Neural cell (in vitro differentiated cells): ENCODE measurements around the gene BRF1. TPM values are rescaled to one million over a fixed set of nuclear protein-coding genes. Genes with fewer than 3 reads are reported as not detected.

Experiments used
- H2AFZ ChIP-seq: fragments of 200-600, 300-800 bp; sonication (generic), shearing (Covaris generic); 2 replicates; pipeline ENCODE4 v1.6.0; 2014; ENCODE audit warnings: low read depth, mild to moderate bottlenecking, antibody characterized with exemption, low read length, moderate library complexity
- H3F3A ChIP-seq: fragments of 200-600 bp; shearing (Covaris generic); 2 replicates; pipeline ENCODE4 v1.6.1; 2016; ENCODE audit warnings: mild to moderate bottlenecking, moderate library complexity, mixed read lengths, antibody characterized with exemption, low read length; ENCODE audit not compliant: insufficient read depth, poor library complexity, severe bottlenecking
- H3K27ac ChIP-seq: fragments of 200-600, 300-800 bp; sonication (generic), shearing (Covaris generic); 2 replicates; pipeline ENCODE4 v1.5.1; 2014; ENCODE audit warnings: mild to moderate bottlenecking, low read length, moderate library complexity
- H3K27me3 ChIP-seq: fragments of 300-800, 200-600 bp; sonication (generic), shearing (Covaris generic); 2 replicates; pipeline ENCODE4 v1.6.0; 2014; ENCODE audit warnings: mild to moderate bottlenecking, low read depth, low read length, moderate library complexity; ENCODE audit not compliant: insufficient read depth
- H3K36me3 ChIP-seq: fragments of 300-800, 200-600 bp; sonication (generic), shearing (Covaris generic); 2 replicates; pipeline ENCODE4 v1.5.1; 2014; ENCODE audit warnings: mild to moderate bottlenecking, antibody characterized with exemption, low read length, moderate library complexity; ENCODE audit not compliant: insufficient read depth
- H3K4me2 ChIP-seq: fragments of 300-800, 200-600 bp; sonication (generic), shearing (Covaris generic); 2 replicates; pipeline ENCODE4 v1.6.0; 2014; ENCODE audit warnings: mild to moderate bottlenecking, low read length
- H3K4me3 ChIP-seq: fragments of 300-800, 200-600 bp; sonication (generic), shearing (Covaris generic); 2 replicates; pipeline ENCODE4 v1.5.1; 2014; ENCODE audit warnings: mild to moderate bottlenecking, low read length, moderate library complexity
- H3K79me2 ChIP-seq: fragments of 200-600 bp; shearing (Covaris generic); replicated peaks from 2 replicates; pipeline ENCODE4 v1.6.0; 2014; ENCODE audit warnings: mild to moderate bottlenecking, low read length, moderate library complexity; ENCODE audit not compliant: insufficient read depth
- H3K9ac ChIP-seq: fragments of 300-800, 200-600 bp; sonication (generic), shearing (Covaris generic); 2 replicates; pipeline ENCODE4 v1.6.1; 2016; ENCODE audit warnings: mild to moderate bottlenecking, low read length, mixed read lengths
- H3K9me2 ChIP-seq: fragments of 200-600 bp; shearing (Covaris generic); 2 replicates; pipeline ENCODE4 v1.6.1; 2016; ENCODE audit warnings: mild to moderate bottlenecking, low read length, mixed read lengths; ENCODE audit not compliant: insufficient read depth
- H3K9me3 ChIP-seq: fragments of 200-600, 300-800 bp; sonication (generic), shearing (Covaris generic); 2 replicates; pipeline ENCODE4 v1.6.1; 2016; ENCODE audit warnings: mild to moderate bottlenecking, mixed run types, low read length, moderate library complexity, mixed read lengths
- H4K20me1 ChIP-seq: fragments of 200-600 bp; shearing (Covaris generic); 2 replicates; pipeline ENCODE4 v1.6.1; 2016; ENCODE audit warnings: mild to moderate bottlenecking, mixed run types; ENCODE audit not compliant: insufficient read depth
- EP300 ChIP-seq: fragments of 450-650 bp; conservative IDR thresholded peaks from 2 replicates; pipeline ENCODE4 v1.6.1; 2014; ENCODE audit warnings: antibody characterized with exemption, mild to moderate bottlenecking, moderate library complexity; ENCODE audit not compliant: poor library complexity, severe bottlenecking
- EZH2 ChIP-seq: fragments of 200-600, 300-800 bp; shearing (Covaris generic), sonication (generic); IDR thresholded peaks from 2 replicates; pipeline ENCODE4 v1.6.1; 2014; ENCODE audit warnings: antibody characterized with exemption, low read length, borderline replicate concordance, mild to moderate bottlenecking; ENCODE audit not compliant: insufficient read depth, poor library complexity, severe bottlenecking
- MXI1 ChIP-seq: fragments of 450-650 bp; conservative IDR thresholded peaks from 2 replicates; pipeline ENCODE4 v1.6.1; 2014; ENCODE audit warnings: antibody characterized with exemption, mild to moderate bottlenecking; ENCODE audit not compliant: poor library complexity, severe bottlenecking
- POLR2AphosphoS5 ChIP-seq: IDR thresholded peaks from 2 replicates; pipeline ENCODE4 v1.6.1; 2012
- RAD21 ChIP-seq: fragments of 450-650 bp; conservative IDR thresholded peaks from 2 replicates; pipeline ENCODE4 v1.6.1; 2014; ENCODE audit warnings: antibody characterized with exemption, mild to moderate bottlenecking, moderate library complexity
- SMC3 ChIP-seq: fragments of 450-650 bp; conservative IDR thresholded peaks from 2 replicates; pipeline ENCODE4 v1.6.1; 2014; ENCODE audit warnings: antibody characterized with exemption, mild to moderate bottlenecking, moderate library complexity; ENCODE audit not compliant: poor library complexity
- TAF1 ChIP-seq: IDR thresholded peaks from 2 replicates; pipeline ENCODE4 v1.6.1; 2012; ENCODE audit warnings: low read depth
- polyA plus RNA-seq: library from polyadenylated mRNA; depleted of rRNA; stranded (reverse); fragments of >200 nt; gene quantifications from 2 replicates; pipeline ENCODE4 v1.2.3, GENCODE V29; 2014
- TF ChIP-seq, protein P1 (sequence below): fragments of 450-650 bp; IDR thresholded peaks from 2 replicates; pipeline ENCODE4 v1.5.1; 2014; ENCODE audit warnings: antibody characterized with exemption, mild to moderate bottlenecking, moderate library complexity; ENCODE audit not compliant: poor library complexity, severe bottlenecking
- TF ChIP-seq, protein P2 (sequence below): IDR thresholded peaks from 2 replicates; pipeline ENCODE4 v1.6.1; 2012; ENCODE audit warnings: borderline replicate concordance

Gene BRF1
- polyA plus RNA-seq, 1 donor from 2014 or later, result 69.4 TPM

DNA sequence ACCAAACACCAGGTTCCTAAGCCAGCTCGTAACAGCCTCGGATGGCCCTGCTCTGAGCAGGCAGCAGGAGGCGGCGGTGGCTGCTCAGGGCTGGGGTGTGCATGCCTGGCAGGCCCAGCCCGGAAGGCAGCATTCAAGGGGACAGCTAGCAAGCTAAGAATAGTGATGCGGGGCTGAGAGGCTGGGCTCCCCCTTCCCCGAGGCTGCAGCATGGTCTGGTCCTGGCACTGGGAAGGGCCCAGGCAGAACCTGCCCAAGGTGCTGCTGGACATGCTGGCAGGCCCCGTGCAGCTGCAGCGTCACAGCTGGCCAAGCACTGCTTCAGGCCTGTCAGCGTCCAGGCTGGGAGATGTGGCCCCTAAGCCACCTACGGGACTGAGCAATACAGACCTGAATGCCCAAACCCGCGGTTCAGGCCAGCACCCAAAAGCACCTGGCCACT, 93.3 kb downstream of the BRF1 start:
- Histone ChIP-seq H3K4me2 (no peak overlapping the region), H2AFZ (no peak overlapping the region), H3K79me2 (no peaks in the 10 kb centered on the region), H3F3A (no peaks in the 10 kb centered on the region), H3K36me3 (no peaks in the 10 kb centered on the region), H3K4me3 (no peak overlapping the region), H3K9me3 (no peaks in the 10 kb centered on the region), H3K27ac (no peak overlapping the region), H3K9ac (no peak overlapping the region), H4K20me1 (no peaks in the 10 kb centered on the region), H3K27me3 (no peaks in the 10 kb centered on the region), H3K9me2 (no peaks in the 10 kb centered on the region)
- TF ChIP-seq TAF1 (no peak), EZH2 (no peak), EP300 (no peak), MXI1 (no peak), SMC3 (no peak), POLR2AphosphoS5 (no peak), RAD21 (no peak)
- TF ChIP-seq, protein P1, sequence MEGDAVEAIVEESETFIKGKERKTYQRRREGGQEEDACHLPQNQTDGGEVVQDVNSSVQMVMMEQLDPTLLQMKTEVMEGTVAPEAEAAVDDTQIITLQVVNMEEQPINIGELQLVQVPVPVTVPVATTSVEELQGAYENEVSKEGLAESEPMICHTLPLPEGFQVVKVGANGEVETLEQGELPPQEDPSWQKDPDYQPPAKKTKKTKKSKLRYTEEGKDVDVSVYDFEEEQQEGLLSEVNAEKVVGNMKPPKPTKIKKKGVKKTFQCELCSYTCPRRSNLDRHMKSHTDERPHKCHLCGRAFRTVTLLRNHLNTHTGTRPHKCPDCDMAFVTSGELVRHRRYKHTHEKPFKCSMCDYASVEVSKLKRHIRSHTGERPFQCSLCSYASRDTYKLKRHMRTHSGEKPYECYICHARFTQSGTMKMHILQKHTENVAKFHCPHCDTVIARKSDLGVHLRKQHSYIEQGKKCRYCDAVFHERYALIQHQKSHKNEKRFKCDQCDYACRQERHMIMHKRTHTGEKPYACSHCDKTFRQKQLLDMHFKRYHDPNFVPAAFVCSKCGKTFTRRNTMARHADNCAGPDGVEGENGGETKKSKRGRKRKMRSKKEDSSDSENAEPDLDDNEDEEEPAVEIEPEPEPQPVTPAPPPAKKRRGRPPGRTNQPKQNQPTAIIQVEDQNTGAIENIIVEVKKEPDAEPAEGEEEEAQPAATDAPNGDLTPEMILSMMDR, result no peak
- TF ChIP-seq, protein P2, sequence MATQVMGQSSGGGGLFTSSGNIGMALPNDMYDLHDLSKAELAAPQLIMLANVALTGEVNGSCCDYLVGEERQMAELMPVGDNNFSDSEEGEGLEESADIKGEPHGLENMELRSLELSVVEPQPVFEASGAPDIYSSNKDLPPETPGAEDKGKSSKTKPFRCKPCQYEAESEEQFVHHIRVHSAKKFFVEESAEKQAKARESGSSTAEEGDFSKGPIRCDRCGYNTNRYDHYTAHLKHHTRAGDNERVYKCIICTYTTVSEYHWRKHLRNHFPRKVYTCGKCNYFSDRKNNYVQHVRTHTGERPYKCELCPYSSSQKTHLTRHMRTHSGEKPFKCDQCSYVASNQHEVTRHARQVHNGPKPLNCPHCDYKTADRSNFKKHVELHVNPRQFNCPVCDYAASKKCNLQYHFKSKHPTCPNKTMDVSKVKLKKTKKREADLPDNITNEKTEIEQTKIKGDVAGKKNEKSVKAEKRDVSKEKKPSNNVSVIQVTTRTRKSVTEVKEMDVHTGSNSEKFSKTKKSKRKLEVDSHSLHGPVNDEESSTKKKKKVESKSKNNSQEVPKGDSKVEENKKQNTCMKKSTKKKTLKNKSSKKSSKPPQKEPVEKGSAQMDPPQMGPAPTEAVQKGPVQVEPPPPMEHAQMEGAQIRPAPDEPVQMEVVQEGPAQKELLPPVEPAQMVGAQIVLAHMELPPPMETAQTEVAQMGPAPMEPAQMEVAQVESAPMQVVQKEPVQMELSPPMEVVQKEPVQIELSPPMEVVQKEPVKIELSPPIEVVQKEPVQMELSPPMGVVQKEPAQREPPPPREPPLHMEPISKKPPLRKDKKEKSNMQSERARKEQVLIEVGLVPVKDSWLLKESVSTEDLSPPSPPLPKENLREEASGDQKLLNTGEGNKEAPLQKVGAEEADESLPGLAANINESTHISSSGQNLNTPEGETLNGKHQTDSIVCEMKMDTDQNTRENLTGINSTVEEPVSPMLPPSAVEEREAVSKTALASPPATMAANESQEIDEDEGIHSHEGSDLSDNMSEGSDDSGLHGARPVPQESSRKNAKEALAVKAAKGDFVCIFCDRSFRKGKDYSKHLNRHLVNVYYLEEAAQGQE, result no peak

DNA sequence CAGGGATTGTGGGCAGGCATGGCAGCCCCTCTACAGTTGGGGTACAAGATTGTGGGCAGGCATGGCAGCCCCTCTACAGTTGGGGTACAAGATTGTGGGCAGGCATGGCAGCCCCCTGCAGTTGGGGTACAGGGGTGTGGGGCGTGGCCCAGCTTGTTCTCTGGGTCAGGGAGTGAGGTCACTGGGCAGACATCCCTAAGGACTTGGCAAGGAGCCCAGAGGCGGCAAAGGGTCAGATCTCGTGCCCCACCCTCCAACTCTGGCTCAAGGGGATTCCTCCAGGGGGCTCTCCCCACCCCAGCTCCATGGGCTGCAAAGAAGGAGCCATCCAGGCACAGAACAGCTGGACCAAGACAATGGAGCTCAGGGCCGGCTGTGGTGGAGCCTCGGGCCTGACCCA, 93.9 kb downstream of the BRF1 start:
- Histone ChIP-seq H3K79me2 (no peaks in the 10 kb centered on the region), H3K27me3 (no peaks in the 10 kb centered on the region), H3K27ac (no peak overlapping the region), H3K36me3 (no peaks in the 10 kb centered on the region), H3F3A (no peaks in the 10 kb centered on the region), H3K9ac (no peak overlapping the region), H3K4me3 (no peak overlapping the region), H4K20me1 (no peaks in the 10 kb centered on the region), H3K9me2 (no peaks in the 10 kb centered on the region), H3K4me2 (no peak overlapping the region), H2AFZ (no peak overlapping the region), H3K9me3 (no peaks in the 10 kb centered on the region)
- no peak for TF ChIP-seq EZH2
- TF ChIP-seq MXI1, result no peak
- TF ChIP-seq, protein P1, result no peak
